Mesendoderm (in vitro differentiated cells): ENCODE measurements around the gene CD300A.

Experiments used
- DNase-seq: peaks from one replicate; pipeline ENCODE4 v3.0.0; 2013
- H2AK5ac ChIP-seq: 2 replicates; pipeline ENCODE4 v1.6.1; 2013; ENCODE audit warnings: low read length, inconsistent platforms
- H2BK120ac ChIP-seq: 2 replicates; pipeline ENCODE4 v1.6.1; 2013; ENCODE audit warnings: low read depth, mild to moderate bottlenecking, low read length, moderate library complexity, mixed read lengths
- H2BK15ac ChIP-seq: replicated peaks from 2 replicates; pipeline ENCODE4 v1.6.1; 2013; ENCODE audit warnings: low read depth, mild to moderate bottlenecking, moderate library complexity
- H2BK5ac ChIP-seq: 2 replicates; pipeline ENCODE4 v1.6.1; 2013; ENCODE audit warnings: low read length, inconsistent platforms
- H3K18ac ChIP-seq: 2 replicates; pipeline ENCODE4 v1.6.1; 2013; ENCODE audit warnings: mild to moderate bottlenecking, low read length, mixed read lengths
- H3K23ac ChIP-seq: one replicate; pipeline ENCODE4 v1.6.1; 2013; ENCODE audit warnings: low read length
- H3K27ac ChIP-seq: 2 replicates; pipeline ENCODE4 v1.5.1; 2013; ENCODE audit warnings: low read depth, mild to moderate bottlenecking, inconsistent platforms, low read length, moderate library complexity
- H3K27me3 ChIP-seq: 2 replicates; pipeline ENCODE4 v1.6.1; 2013; ENCODE audit warnings: low read length, control low read depth, mild to moderate bottlenecking, inconsistent platforms; ENCODE audit not compliant: insufficient read depth, poor library complexity
- H3K36me3 ChIP-seq: 2 replicates; pipeline ENCODE4 v1.6.1; 2013; ENCODE audit warnings: low read length, inconsistent platforms; ENCODE audit not compliant: control insufficient read depth, insufficient read depth
- H3K4ac ChIP-seq: one replicate; pipeline ENCODE4 v1.6.1; 2013; ENCODE audit warnings: low read depth, mild to moderate bottlenecking, low read length, moderate library complexity
- H3K4me1 ChIP-seq: 2 replicates; pipeline ENCODE4 v1.6.1; 2013; ENCODE audit warnings: low read depth, low read length, inconsistent platforms; ENCODE audit not compliant: control insufficient read depth
- H3K4me2 ChIP-seq: 2 replicates; pipeline ENCODE4 v1.6.1; 2013; ENCODE audit warnings: low read length
- H3K4me3 ChIP-seq: 2 replicates; pipeline ENCODE4 v1.5.1; 2013; ENCODE audit warnings: mild to moderate bottlenecking, low read length
- H3K56ac ChIP-seq: one replicate; pipeline ENCODE4 v1.6.1; 2013; ENCODE audit warnings: low read length
- H3K79me1 ChIP-seq: 2 replicates; pipeline ENCODE4 v1.6.1; 2013; ENCODE audit warnings: low read length, inconsistent platforms
- H3K79me2 ChIP-seq: 2 replicates; pipeline ENCODE4 v1.6.1; 2013; ENCODE audit warnings: mild to moderate bottlenecking, low read length; ENCODE audit not compliant: control insufficient read depth, insufficient read depth
- H3K9ac ChIP-seq: 2 replicates; pipeline ENCODE4 v1.6.1; 2013; ENCODE audit warnings: low read length, inconsistent platforms
- H4K5ac ChIP-seq: one replicate; pipeline ENCODE4 v1.6.1; 2013; ENCODE audit warnings: low read length
- H4K8ac ChIP-seq: one replicate; pipeline ENCODE4 v1.6.1; 2013; ENCODE audit warnings: low read depth, mild to moderate bottlenecking, control low read depth, low read length, moderate library complexity
- WGBS: extraction: QIAGEN DNeasy Blood & Tissue Kit; methylation state at CpG from one replicate; pipeline ENCODE4 v1.1.7; 2013; ENCODE audit warnings: low lambda C conversion rate, missing lambda C conversion rate; ENCODE audit not compliant: insufficient coverage; ENCODE audit errors: extremely low coverage; 5-methylcytosine and 5-hydroxymethylcytosine counted together

Gene CD300A

DNA sequence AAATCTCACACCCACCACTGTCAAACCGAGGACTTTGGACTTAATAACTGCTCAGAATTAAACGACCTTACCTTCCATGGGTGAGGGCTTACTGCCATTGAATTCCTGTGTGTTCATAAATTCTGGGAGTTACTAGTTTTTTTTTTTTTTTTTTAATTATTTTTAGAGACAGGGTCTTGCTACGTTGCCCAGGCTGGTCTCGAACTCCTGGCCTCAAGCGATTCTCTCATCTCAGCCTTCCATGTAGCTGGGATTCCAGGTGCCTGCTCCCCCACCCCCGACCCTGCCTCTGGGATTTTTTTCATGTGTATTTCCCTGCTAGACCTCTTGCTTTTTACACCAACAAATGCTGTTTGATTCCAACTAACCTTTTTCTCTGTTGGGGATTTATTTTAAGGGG, 14.9 kb upstream of the CD300A start:
- DNase-seq: no peak
- peaks cover 7% of the 10 kb centered on the region for H3K4me1 ChIP-seq
- no peak overlapping the region for H3K27ac ChIP-seq
- no peak overlapping the region for H3K4me2 ChIP-seq
- no peak overlapping the region for H2AK5ac ChIP-seq
- no peak overlapping the region for H4K5ac ChIP-seq
- no peak overlapping the region for H3K9ac ChIP-seq
- no peaks in the 10 kb centered on the region for H3K36me3 ChIP-seq
- no peaks in the 10 kb centered on the region for H3K79me1 ChIP-seq
- H3K79me2 ChIP-seq: no peaks in the 10 kb centered on the region
- H4K8ac ChIP-seq: no peak overlapping the region
- H3K23ac ChIP-seq: no peak overlapping the region
- H3K56ac ChIP-seq: no peak overlapping the region
- H3K4ac ChIP-seq: no peak overlapping the region
- no peak overlapping the region for H2BK120ac ChIP-seq
- H3K27me3 ChIP-seq: peaks cover 5% of the 10 kb centered on the region
- WGBS: no CpG with 5 or more reads among the region's 6 CpGs
- H2BK5ac ChIP-seq: no peak overlapping the region
- no peak overlapping the region for H3K18ac ChIP-seq
- H2BK15ac ChIP-seq: no peak overlapping the region
- H3K4me3 ChIP-seq: no peak overlapping the region

DNA sequence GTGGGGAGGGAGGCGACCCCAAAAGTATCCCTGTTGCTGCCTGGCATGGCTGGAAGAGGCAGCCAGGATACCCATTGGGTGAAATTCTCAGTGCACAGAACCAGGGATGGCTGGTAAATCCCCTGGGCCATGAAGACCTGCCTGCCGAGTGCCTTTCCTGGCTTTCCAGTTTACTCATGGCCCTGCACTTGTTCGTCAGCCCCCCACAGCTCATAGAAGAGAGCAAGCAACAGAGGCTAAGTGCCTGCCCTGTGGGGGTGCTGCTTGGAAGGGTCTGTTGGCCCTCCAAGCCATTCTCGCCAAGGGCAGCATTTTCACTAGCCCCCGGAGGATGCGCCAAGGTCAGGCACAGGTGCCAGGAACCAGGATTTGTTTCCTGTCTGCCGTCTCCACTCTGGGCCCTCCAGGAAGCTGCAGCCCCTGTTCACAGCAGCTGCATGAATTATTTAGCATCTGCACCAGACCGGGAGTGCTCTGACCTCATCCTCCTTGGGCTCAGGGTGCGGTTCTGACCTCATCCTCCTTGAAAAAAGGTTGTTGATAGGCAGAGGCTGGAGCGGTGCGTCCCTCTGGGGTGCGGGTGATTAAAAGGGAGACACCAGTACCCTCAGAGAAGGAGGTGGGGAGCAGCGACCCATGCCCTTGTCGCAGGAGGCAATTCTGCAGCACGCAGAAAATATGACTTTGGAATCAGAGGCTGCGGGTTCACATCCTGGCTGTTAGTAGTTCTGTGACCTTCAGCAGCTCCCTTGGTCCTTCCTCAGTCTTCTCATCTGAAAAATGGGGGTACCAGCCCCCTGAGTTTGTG, 14.2 kb upstream of the CD300A start:
- H3K79me1 ChIP-seq: no peaks in the 10 kb centered on the region
- H3K36me3 ChIP-seq: no peaks in the 10 kb centered on the region
- no peaks in the 10 kb centered on the region for H3K79me2 ChIP-seq
- H3K18ac ChIP-seq: no peak overlapping the region
- no peak overlapping the region for H2AK5ac ChIP-seq
- no peak overlapping the region for H2BK15ac ChIP-seq
- DNase-seq: peak; percentile 41
- peak overlapping the region; percentile 15 for H3K56ac ChIP-seq
- no peak overlapping the region for H4K5ac ChIP-seq
- peaks cover 5% of the 10 kb centered on the region for H3K27me3 ChIP-seq
- no peak overlapping the region for H4K8ac ChIP-seq
- no peak overlapping the region for H2BK120ac ChIP-seq
- H3K4ac ChIP-seq: no peak overlapping the region
- H3K4me2 ChIP-seq: no peak overlapping the region
- no peak overlapping the region for H3K23ac ChIP-seq
- no peak overlapping the region for H3K4me3 ChIP-seq
- no CpG with 5 or more reads among the region's 16 CpGs for WGBS
- no peak overlapping the region for H3K9ac ChIP-seq
- no peak overlapping the region for H3K27ac ChIP-seq
- peaks cover 7% of the 10 kb centered on the region for H3K4me1 ChIP-seq
- H2BK5ac ChIP-seq: no peak overlapping the region

DNA sequence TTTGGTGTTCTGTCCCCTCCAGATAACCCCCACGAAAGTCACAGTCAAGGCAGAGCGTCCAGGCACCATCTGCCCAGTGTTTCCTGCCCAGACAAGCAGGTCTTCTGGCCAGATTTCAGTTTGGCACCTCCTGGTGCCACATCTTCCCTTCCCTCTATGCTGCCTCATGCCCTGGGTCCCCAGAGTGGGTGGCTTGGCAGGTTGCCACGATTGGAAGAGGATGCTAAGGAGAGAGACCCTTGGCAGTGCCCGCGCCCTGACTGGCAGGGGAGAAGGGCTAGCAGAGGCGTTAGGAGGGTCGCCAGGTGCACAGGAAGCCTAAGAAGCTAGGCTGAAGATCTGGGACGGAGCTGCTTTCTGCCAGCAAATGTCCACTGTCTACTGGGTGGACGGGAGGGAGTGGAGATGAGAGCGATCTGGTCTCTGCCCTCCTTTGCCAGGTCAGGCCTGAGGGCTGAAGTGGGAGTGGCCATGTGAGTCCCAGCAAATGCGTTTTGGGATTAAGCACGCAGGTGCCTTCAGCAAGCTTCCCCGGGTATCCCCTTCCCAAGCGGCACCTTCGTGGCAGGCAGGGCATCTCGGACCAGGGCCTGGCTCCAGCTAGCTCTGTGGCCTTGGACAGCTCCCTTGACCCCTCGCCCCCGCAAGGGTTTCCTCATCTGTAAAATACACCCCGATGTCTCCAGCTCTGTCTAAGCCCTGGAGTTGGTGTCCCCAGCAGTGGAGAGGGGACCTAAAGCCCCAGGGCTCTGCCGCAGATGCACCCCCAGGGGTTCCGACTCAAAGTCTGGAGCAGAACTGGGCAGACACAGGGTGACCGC, 13.4 kb upstream of the CD300A start:
- no peak overlapping the region for H3K4me3 ChIP-seq
- no peak overlapping the region for H3K4ac ChIP-seq
- H3K9ac ChIP-seq: peak overlapping the region; percentile 63
- H3K23ac ChIP-seq: no peak overlapping the region
- peak overlapping the region; percentile 20 for H3K18ac ChIP-seq
- peak overlapping the region; percentile 74 for H3K56ac ChIP-seq
- H3K36me3 ChIP-seq: no peaks in the 10 kb centered on the region
- no CpG with 5 or more reads among the region's 22 CpGs for WGBS
- no peak overlapping the region for H4K8ac ChIP-seq
- H3K79me1 ChIP-seq: no peaks in the 10 kb centered on the region
- no peak overlapping the region for H3K27ac ChIP-seq
- H2AK5ac ChIP-seq: no peak overlapping the region
- H2BK5ac ChIP-seq: no peak overlapping the region
- H2BK15ac ChIP-seq: no peak overlapping the region
- peak overlapping the region; percentile 74 for H3K4me2 ChIP-seq
- H3K79me2 ChIP-seq: no peaks in the 10 kb centered on the region
- no peak for DNase-seq
- H2BK120ac ChIP-seq: no peak overlapping the region
- peaks cover 5% of the 10 kb centered on the region for H3K27me3 ChIP-seq
- H3K4me1 ChIP-seq: peaks cover 7% of the 10 kb centered on the region
- H4K5ac ChIP-seq: no peak overlapping the region

DNA sequence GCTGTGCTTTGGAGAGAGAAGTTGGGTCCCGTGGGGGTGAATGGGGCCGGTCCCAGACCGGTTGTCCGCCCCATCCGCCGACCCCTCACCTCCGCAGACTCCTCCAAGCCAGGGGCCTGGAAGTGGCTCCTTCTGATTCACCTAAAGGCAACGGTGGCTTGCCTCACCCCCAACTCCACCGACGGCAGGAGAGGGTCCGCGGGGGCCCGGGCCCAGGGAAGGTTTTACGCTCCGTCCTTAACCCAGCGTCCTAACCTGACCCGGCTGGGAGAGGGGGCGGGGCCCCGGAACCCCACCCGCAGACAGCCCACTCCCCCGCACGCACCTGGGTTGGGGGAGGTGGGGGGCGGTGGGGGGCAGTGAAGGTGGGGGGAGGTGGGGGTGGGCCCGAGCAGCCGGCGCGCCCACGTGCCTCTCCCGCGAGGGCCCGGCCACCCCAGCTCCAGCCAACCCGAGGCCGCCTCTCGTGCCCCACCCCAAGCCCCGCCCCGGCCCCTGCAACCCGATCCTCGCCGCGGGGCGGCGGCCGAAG, 12.7 kb upstream of the CD300A start:
- Histone ChIP-seq H3K27me3 (peaks cover 5% of the 10 kb centered on the region), H4K8ac (no peak overlapping the region), H3K4ac (no peak overlapping the region), H3K36me3 (no peaks in the 10 kb centered on the region), H3K18ac (peak overlapping the region; percentile 20), H3K4me2 (peak overlapping the region; percentile 74), H3K4me3 (no peak overlapping the region), H3K56ac (peak overlapping the region; percentile 74), H3K79me1 (no peaks in the 10 kb centered on the region), H2BK5ac (no peak overlapping the region), H2BK15ac (no peak overlapping the region), H3K27ac (no peak overlapping the region), H2BK120ac (no peak overlapping the region), H2AK5ac (no peak overlapping the region), H3K23ac (no peak overlapping the region), H3K79me2 (no peaks in the 10 kb centered on the region), H3K9ac (peak overlapping the region; percentile 63), H3K4me1 (peaks cover 7% of the 10 kb centered on the region), H4K5ac (no peak overlapping the region)
- no peak for DNase-seq
- no CpG with 5 or more reads among the region's 43 CpGs for WGBS

DNA sequence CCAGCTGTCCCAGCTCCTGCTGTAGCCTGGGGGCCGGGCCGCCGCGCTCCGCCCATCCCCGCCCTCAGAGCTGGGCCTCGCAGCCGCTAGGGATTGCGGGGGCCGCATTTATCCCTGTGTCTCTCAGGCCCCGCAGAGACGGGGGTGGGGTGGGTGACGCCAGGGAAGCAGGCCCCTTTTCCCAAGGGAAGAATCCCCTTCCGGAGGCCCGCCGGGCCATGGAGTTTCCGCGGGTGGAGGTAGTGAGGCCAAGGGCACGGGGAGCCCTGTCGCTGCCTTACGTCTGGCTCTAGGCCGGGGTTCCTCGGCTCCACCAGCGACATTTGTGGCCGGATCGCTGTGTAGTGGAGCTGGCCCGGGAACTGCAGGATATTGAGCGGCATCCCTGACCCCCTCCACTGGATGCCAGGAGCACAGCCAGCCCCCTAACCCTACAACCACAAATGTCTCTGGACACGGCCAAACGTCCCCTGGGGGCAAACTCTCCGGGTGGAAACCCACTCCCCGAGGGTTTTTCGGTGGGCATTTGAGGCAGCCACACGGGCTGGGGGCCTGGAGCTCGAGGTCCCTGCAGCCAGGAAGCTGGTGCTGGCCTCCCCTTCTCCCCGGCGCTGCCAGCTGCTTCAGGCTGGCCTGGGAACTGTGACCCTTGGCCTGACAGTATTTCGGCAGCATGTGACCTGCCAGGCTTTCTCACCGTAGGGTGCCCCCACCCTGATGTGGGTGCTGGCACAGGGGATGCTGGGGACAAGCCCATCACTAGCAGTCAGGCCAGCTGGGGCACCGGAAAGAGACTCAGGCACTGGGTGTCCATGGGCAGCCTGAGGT, 12.0 kb upstream of the CD300A start:
- no peak overlapping the region for H3K23ac ChIP-seq
- peak overlapping the region; percentile 86 for H3K4me2 ChIP-seq
- H3K4ac ChIP-seq: no peak overlapping the region
- no peak overlapping the region for H4K5ac ChIP-seq
- peaks cover 7% of the 10 kb centered on the region for H3K4me1 ChIP-seq
- H2BK15ac ChIP-seq: no peak overlapping the region
- H3K56ac ChIP-seq: peak overlapping the region; percentile 81
- WGBS: no CpG with 5 or more reads among the region's 40 CpGs
- H2BK5ac ChIP-seq: no peak overlapping the region
- peak; percentile 91 for DNase-seq
- no peak overlapping the region for H4K8ac ChIP-seq
- no peak overlapping the region for H3K18ac ChIP-seq
- H3K79me2 ChIP-seq: no peaks in the 10 kb centered on the region
- no peak overlapping the region for H2BK120ac ChIP-seq
- no peaks in the 10 kb centered on the region for H3K79me1 ChIP-seq
- H3K27me3 ChIP-seq: peaks cover 5% of the 10 kb centered on the region
- no peak overlapping the region for H2AK5ac ChIP-seq
- no peak overlapping the region for H3K4me3 ChIP-seq
- no peak overlapping the region for H3K27ac ChIP-seq
- H3K36me3 ChIP-seq: no peaks in the 10 kb centered on the region
- H3K9ac ChIP-seq: peak overlapping the region; percentile 81
